ENCODE results near the gene NRIP2.
A peak's percentile ranks its signal among the peaks of the same experiment; 100 is the strongest.

The NRIP2 gene

GRCh38 chr12:2832550-2833127, 2.2 kb downstream of the NRIP2 start:
- Mint-ChIP-seq H3K4me1 (ENCODE audit: low read depth) (no peaks in the 10 kb centered on the region), H3K9me3 (no peaks in the 10 kb centered on the region), H3K27me3 (ENCODE audit: low read depth) (no peaks in the 10 kb centered on the region), H3K36me3 (ENCODE audit: low read depth) (peaks cover 11% of the 10 kb centered on the region), H3K27ac (no peak overlapping the region), H3K4me3 (no peak overlapping the region)

GRCh38 chr12:2829275-2829674, 5.6 kb downstream of the NRIP2 start:
- Mint-ChIP-seq H3K27me3 (ENCODE audit: low read depth) (no peaks in the 10 kb centered on the region), H3K9me3 (no peaks in the 10 kb centered on the region), H3K36me3 (ENCODE audit: low read depth) (peaks cover 23% of the 10 kb centered on the region), H3K4me1 (ENCODE audit: low read depth) (no peaks in the 10 kb centered on the region), H3K4me3 (no peak overlapping the region), H3K27ac (peak overlapping the region; percentile 27)

GRCh38 chr12:2826721-2827515, 7.9 kb downstream of the NRIP2 start:
- H3K4me3 Mint-ChIP-seq = no peak overlapping the region
- peaks cover 32% of the 10 kb centered on the region for H3K36me3 Mint-ChIP-seq (ENCODE audit: low read depth)
- no peak overlapping the region for H3K27ac Mint-ChIP-seq

GRCh38 chr12:2826036-2826435, 8.8 kb downstream of the NRIP2 start:
- H3K27me3 Mint-ChIP-seq (ENCODE audit: low read depth) = no peaks in the 10 kb centered on the region
- H3K9me3 Mint-ChIP-seq = no peaks in the 10 kb centered on the region
- H3K4me1 Mint-ChIP-seq (ENCODE audit: low read depth) = no peaks in the 10 kb centered on the region
- no peak overlapping the region for H3K27ac Mint-ChIP-seq
- H3K36me3 Mint-ChIP-seq (ENCODE audit: low read depth) = peaks cover 36% of the 10 kb centered on the region
- no peak overlapping the region for H3K4me3 Mint-ChIP-seq

More at GRCh38 chr12:2826721-2827515, 7.9 kb downstream of the NRIP2 start:
- no peaks in the 10 kb centered on the region for H3K4me1 Mint-ChIP-seq (ENCODE audit: low read depth)
- H3K9me3 Mint-ChIP-seq = no peaks in the 10 kb centered on the region
- no peaks in the 10 kb centered on the region for H3K27me3 Mint-ChIP-seq (ENCODE audit: low read depth)

GRCh38 chr12:2825132-2825531, 9.7 kb downstream of the NRIP2 start:
- Mint-ChIP-seq H3K36me3 (ENCODE audit: low read depth) (peaks cover 40% of the 10 kb centered on the region), H3K4me3 (no peak overlapping the region), H3K9me3 (no peaks in the 10 kb centered on the region), H3K27ac (no peak overlapping the region), H3K27me3 (ENCODE audit: low read depth) (no peaks in the 10 kb centered on the region), H3K4me1 (ENCODE audit: low read depth) (no peaks in the 10 kb centered on the region)

- Mint-ChIP-seq H3K36me3 (ENCODE audit: low read depth) (peaks cover 44% of the 10 kb centered on the region), H3K4me3 (no peak overlapping the region)
Measured at GRCh38 chr12:2824541-2824940, 10.3 kb downstream of the NRIP2 start.

GRCh38 chr12:2823483-2823882, 11.4 kb downstream of the NRIP2 start:
- peaks cover 42% of the 10 kb centered on the region for H3K36me3 Mint-ChIP-seq (ENCODE audit: low read depth)
- H3K27ac Mint-ChIP-seq = no peak overlapping the region
- H3K9me3 Mint-ChIP-seq = no peaks in the 10 kb centered on the region

More at GRCh38 chr12:2824541-2824940, 10.3 kb downstream of the NRIP2 start:
- H3K27ac Mint-ChIP-seq = no peak overlapping the region
- H3K27me3 Mint-ChIP-seq (ENCODE audit: low read depth) = no peaks in the 10 kb centered on the region
- H3K4me1 Mint-ChIP-seq (ENCODE audit: low read depth) = no peaks in the 10 kb centered on the region
- H3K9me3 Mint-ChIP-seq = no peaks in the 10 kb centered on the region

GRCh38 chr12:2820432-2820831, 14.4 kb downstream of the NRIP2 start:
- Mint-ChIP-seq H3K4me1 (ENCODE audit: low read depth) (no peaks in the 10 kb centered on the region), H3K36me3 (ENCODE audit: low read depth) (peaks cover 41% of the 10 kb centered on the region), H3K27me3 (ENCODE audit: low read depth) (no peaks in the 10 kb centered on the region), H3K27ac (no peak overlapping the region), H3K9me3 (no peaks in the 10 kb centered on the region), H3K4me3 (no peak overlapping the region)

More at GRCh38 chr12:2823483-2823882, 11.4 kb downstream of the NRIP2 start:
- Mint-ChIP-seq H3K4me1 (ENCODE audit: low read depth) (no peaks in the 10 kb centered on the region), H3K27me3 (ENCODE audit: low read depth) (no peaks in the 10 kb centered on the region), H3K4me3 (no peak overlapping the region)

- no peak overlapping the region for H3K27ac Mint-ChIP-seq
- H3K27me3 Mint-ChIP-seq (ENCODE audit: low read depth) = no peaks in the 10 kb centered on the region
- H3K9me3 Mint-ChIP-seq = no peaks in the 10 kb centered on the region
Measured at GRCh38 chr12:2819810-2820209, 15.0 kb downstream of the NRIP2 start.

GRCh38 chr12:2813214-2814185, 21.3 kb downstream of the NRIP2 start:
- Mint-ChIP-seq H3K36me3 (ENCODE audit: low read depth) (peaks cover 5% of the 10 kb centered on the region), H3K27ac (peak overlapping the region; percentile 100), H3K27me3 (ENCODE audit: low read depth) (no peaks in the 10 kb centered on the region), H3K9me3 (no peaks in the 10 kb centered on the region), H3K4me1 (ENCODE audit: low read depth) (peaks cover 14% of the 10 kb centered on the region), H3K4me3 (peak overlapping the region; percentile 100)

More at GRCh38 chr12:2819810-2820209, 15.0 kb downstream of the NRIP2 start:
- Mint-ChIP-seq H3K4me3 (no peak overlapping the region), H3K4me1 (ENCODE audit: low read depth) (peaks cover 1% of the 10 kb centered on the region), H3K36me3 (ENCODE audit: low read depth) (peaks cover 36% of the 10 kb centered on the region)

GRCh38 chr12:2812290-2813213, 22.3 kb downstream of the NRIP2 start, which contains the start of gene ITFG2:
TSS of gene ITFG2 (plus strand) at chr12:2812668. CDS start at chr12:2812761, 93 bp downstream.
- peaks cover 14% of the 10 kb centered on the region for H3K4me1 Mint-ChIP-seq (ENCODE audit: low read depth)
- peak within 1 kb of the TSS; percentile 100 for H3K27ac Mint-ChIP-seq
- H3K9me3 Mint-ChIP-seq = no peaks in the 10 kb centered on the region
- no peaks in the 10 kb centered on the region for H3K36me3 Mint-ChIP-seq (ENCODE audit: low read depth)
- H3K4me3 Mint-ChIP-seq = peak within 1 kb of the TSS; percentile 100
- H3K27me3 Mint-ChIP-seq (ENCODE audit: low read depth) = no peaks in the 10 kb centered on the region

- H3K9me3 Mint-ChIP-seq = no peaks in the 10 kb centered on the region
- H3K4me1 Mint-ChIP-seq (ENCODE audit: low read depth) = peaks cover 14% of the 10 kb centered on the region
- peak overlapping the region; percentile 100 for H3K4me3 Mint-ChIP-seq
- H3K27me3 Mint-ChIP-seq (ENCODE audit: low read depth) = no peaks in the 10 kb centered on the region
- peak overlapping the region; percentile 55 for H3K27ac Mint-ChIP-seq
- H3K36me3 Mint-ChIP-seq (ENCODE audit: low read depth) = no peaks in the 10 kb centered on the region
Measured at GRCh38 chr12:2811801-2812200, 23.0 kb downstream of the NRIP2 start.

- Mint-ChIP-seq H3K4me3 (no peak overlapping the region), H3K4me1 (ENCODE audit: low read depth) (peaks cover 6% of the 10 kb centered on the region), H3K27ac (no peak overlapping the region), H3K27me3 (ENCODE audit: low read depth) (no peaks in the 10 kb centered on the region), H3K9me3 (no peaks in the 10 kb centered on the region), H3K36me3 (ENCODE audit: low read depth) (peaks cover 22% of the 10 kb centered on the region)
Measured at GRCh38 chr12:2806700-2807099, 28.1 kb downstream of the NRIP2 start.
